PC-9 (cell line): ENCODE results near the gene TRAPPC12. TPM values are rescaled to one million over a fixed set of nuclear protein-coding genes. Genes with fewer than 3 reads are reported as not detected.

Experiments used
- BruUV-seq: library from RNA; stranded (reverse); fragments of 400-500 nt; replicated peaks from 2 replicates; lab custom pipeline; 2021; lab: Mats Ljungman, UMichigan
- CTCF ChIA-PET: fragments of 300-600 bp; sonication (Branson Sonifier 250); formaldehyde crosslinking; loops from one replicate; lab custom pipeline; 2022; ENCODE audit warnings: antibody characterized with exemption; lab: Charles Lee
- POLR2A ChIA-PET: fragments of 300-600 bp; sonication (Branson Sonifier 250); formaldehyde crosslinking; loops from one replicate; lab custom pipeline; 2022; ENCODE audit warnings: antibody characterized with exemption; ENCODE audit not compliant: unreplicated experiment; lab: Charles Lee
- DNase-seq, 2 experiments: peaks; one replicate each; pipeline versions ENCODE4 v3.0.0 to v3.0.0-alpha.2; 2015 to 2022; ENCODE audit warnings: mixed read lengths in 1 of 2
- H2AFZ ChIP-seq: fragments of 200-600 bp; sonication (generic); 2 replicates; pipeline ENCODE4 v1.8.1; 2017; ENCODE audit warnings: antibody characterized with exemption
- H3F3A ChIP-seq: fragments of 200-600 bp; sonication (generic); 2 replicates; pipeline ENCODE4 v1.8.1; 2017; ENCODE audit warnings: antibody characterized with exemption, mild to moderate bottlenecking, low read depth; ENCODE audit not compliant: insufficient read depth
- H3K27ac ChIP-seq: fragments of 200-600 bp; sonication (generic); 2 replicates; pipeline ENCODE4 v1.6.1; 2016; ENCODE audit warnings: mixed run types
- H3K27me3 ChIP-seq: fragments of 200-600 bp; sonication (generic); 2 replicates; pipeline ENCODE4 v1.6.1; 2016; ENCODE audit warnings: low read depth, mixed run types; ENCODE audit not compliant: insufficient read depth
- H3K36me3 ChIP-seq: fragments of 200-600 bp; sonication (generic); 2 replicates; pipeline ENCODE4 v1.6.1; 2016; ENCODE audit warnings: low read depth, mixed run types
- H3K4me1 ChIP-seq: fragments of 200-600 bp; sonication (generic); replicated peaks from 2 replicates; pipeline ENCODE4 v1.6.1; 2016; ENCODE audit warnings: mixed run types; ENCODE audit not compliant: insufficient read depth
- H3K4me2 ChIP-seq: fragments of 200-600 bp; sonication (generic); 2 replicates; pipeline ENCODE4 v1.6.1; 2017; ENCODE audit warnings: mixed run types
- H3K4me3 ChIP-seq: fragments of 200-600 bp; sonication (generic); 2 replicates; pipeline ENCODE4 v1.6.1; 2016; ENCODE audit warnings: mixed run types
- H3K79me2 ChIP-seq: fragments of 200-600 bp; sonication (generic); 2 replicates; pipeline ENCODE4 v1.6.1; 2017; ENCODE audit warnings: low read depth, mixed run types
- H3K9me2 ChIP-seq: fragments of 200-600 bp; sonication (generic); 2 replicates; pipeline ENCODE4 v1.8.1; 2017; ENCODE audit warnings: mild to moderate bottlenecking; ENCODE audit not compliant: insufficient read depth
- H3K9me3 ChIP-seq: fragments of 200-600 bp; sonication (generic); 2 replicates; pipeline ENCODE4 v1.8.1; 2016; ENCODE audit warnings: low read depth; ENCODE audit not compliant: insufficient read depth
- H4K20me1 ChIP-seq: fragments of 200-600 bp; sonication (generic); 2 replicates; pipeline ENCODE4 v1.8.1; 2017; ENCODE audit not compliant: insufficient read depth
- EZH2 ChIP-seq: fragments of 200-600 bp; sonication (generic); IDR thresholded peaks from 2 replicates; pipeline ENCODE4 v1.8.0; 2017; ENCODE audit warnings: antibody characterized with exemption, low read depth
- intact Hi-C: fragments of 100-400 bp; cut with micrococcal nuclease; formaldehyde crosslinking; loops from one replicate; pipeline ENCODE4 v1.10.0; 2022; ENCODE audit not compliant: unreplicated experiment
- total RNA-seq: library from RNA; stranded (reverse); gene quantifications from 2 replicates; pipeline ENCODE4 v1.2.3, GENCODE V29; 2021
- TF ChIP-seq, protein P1 (sequence below): fragments of 200-600 bp; sonication (generic); conservative IDR thresholded peaks from 2 replicates; pipeline ENCODE4 v1.6.1; 2017; ENCODE audit warnings: mixed run types, antibody characterized with exemption, mild to moderate bottlenecking, moderate library complexity

The TRAPPC12 gene
- total RNA-seq, 1 experiment from 2014 or later = 69.3 TPM

DNA sequence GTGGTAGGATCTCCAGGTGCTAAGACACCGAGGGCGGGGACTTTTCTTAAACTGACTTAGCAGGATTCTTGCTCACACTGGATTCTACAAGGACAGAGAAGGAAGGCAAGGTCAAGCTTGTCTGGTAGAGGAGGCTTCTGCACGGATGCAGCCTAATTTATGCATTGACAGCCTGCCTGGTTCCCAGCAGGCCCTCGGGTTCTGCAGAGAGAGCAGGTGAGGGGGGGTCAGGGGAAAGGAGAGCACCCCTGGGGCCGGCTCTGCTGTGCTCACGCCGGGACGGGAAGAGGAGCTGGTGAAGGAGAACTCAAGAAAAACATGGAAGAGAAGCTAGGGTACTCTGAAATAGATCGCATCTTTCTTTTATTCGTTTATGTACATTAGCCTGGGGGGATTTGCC, 93.5 kb downstream of the TRAPPC12 start:
- BruUV-seq = no TSS peak
- TF ChIP-seq EZH2 = no peak
- TF ChIP-seq, protein P1, sequence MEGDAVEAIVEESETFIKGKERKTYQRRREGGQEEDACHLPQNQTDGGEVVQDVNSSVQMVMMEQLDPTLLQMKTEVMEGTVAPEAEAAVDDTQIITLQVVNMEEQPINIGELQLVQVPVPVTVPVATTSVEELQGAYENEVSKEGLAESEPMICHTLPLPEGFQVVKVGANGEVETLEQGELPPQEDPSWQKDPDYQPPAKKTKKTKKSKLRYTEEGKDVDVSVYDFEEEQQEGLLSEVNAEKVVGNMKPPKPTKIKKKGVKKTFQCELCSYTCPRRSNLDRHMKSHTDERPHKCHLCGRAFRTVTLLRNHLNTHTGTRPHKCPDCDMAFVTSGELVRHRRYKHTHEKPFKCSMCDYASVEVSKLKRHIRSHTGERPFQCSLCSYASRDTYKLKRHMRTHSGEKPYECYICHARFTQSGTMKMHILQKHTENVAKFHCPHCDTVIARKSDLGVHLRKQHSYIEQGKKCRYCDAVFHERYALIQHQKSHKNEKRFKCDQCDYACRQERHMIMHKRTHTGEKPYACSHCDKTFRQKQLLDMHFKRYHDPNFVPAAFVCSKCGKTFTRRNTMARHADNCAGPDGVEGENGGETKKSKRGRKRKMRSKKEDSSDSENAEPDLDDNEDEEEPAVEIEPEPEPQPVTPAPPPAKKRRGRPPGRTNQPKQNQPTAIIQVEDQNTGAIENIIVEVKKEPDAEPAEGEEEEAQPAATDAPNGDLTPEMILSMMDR = no peak
- Histone ChIP-seq H3F3A (no peaks in the 10 kb centered on the region), H3K36me3 (0 out of 2 replicates have a peak, but pooled peaks cover 10% of the 10 kb centered on the region), H3K27me3 (no peaks in the 10 kb centered on the region), H3K4me2 (no peak overlapping the region), H3K4me3 (no peak overlapping the region), H2AFZ (no peak overlapping the region), H3K9me2 (no peaks in the 10 kb centered on the region), H3K27ac (no peak overlapping the region), H3K9me3 (no peaks in the 10 kb centered on the region), H3K79me2 (no peaks in the 10 kb centered on the region), H4K20me1 (no peaks in the 10 kb centered on the region), H3K4me1 (no peaks in the 10 kb centered on the region)
- CTCF ChIA-PET = no interaction called here
- intact Hi-C loops = no loop called here
- DNase-seq = no peak
- POLR2A ChIA-PET = no interaction called here

DNA sequence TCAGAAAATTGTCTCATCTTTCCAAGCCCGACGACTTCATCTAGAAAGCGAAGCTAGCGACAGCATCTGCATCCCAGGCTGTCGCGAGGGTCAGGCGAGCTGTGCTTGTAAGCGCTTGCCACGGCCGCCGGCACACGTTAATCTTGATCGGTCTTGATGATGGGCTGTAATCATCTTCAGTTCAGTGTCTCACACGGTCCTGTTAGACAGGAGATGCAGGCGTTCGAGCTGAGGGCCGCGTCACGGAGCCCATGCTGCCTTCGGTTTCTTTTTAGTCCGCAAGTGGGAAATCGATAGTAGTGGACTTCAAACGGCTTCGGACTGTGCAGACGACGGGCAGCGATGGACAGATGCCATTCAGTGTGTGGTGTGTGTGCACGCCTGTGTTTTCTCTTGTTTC, 96.3 kb downstream of the TRAPPC12 start:
- TF ChIP-seq EZH2 = no peak
- TF ChIP-seq, protein P1 = no peak
- DNase-seq = no peak
- POLR2A ChIA-PET = no interaction called here
- H3F3A ChIP-seq = no peaks in the 10 kb centered on the region
- no peaks in the 10 kb centered on the region for H3K9me2 ChIP-seq
- H3K4me3 ChIP-seq = no peak overlapping the region
- no peaks in the 10 kb centered on the region for H3K79me2 ChIP-seq
- no peaks in the 10 kb centered on the region for H3K9me3 ChIP-seq
- H2AFZ ChIP-seq = no peak overlapping the region
- no TSS peak for BruUV-seq
- no peaks in the 10 kb centered on the region for H3K4me1 ChIP-seq
- no peak overlapping the region for H3K4me2 ChIP-seq
- no peaks in the 10 kb centered on the region; the same call in 1 of the 2 replicates for H4K20me1 ChIP-seq
- H3K27me3 ChIP-seq = no peaks in the 10 kb centered on the region
- intact Hi-C loops = no loop called here
- CTCF ChIA-PET = no interaction called here
- 0 out of 2 replicates have a peak, but pooled peaks cover 8% of the 10 kb centered on the region for H3K36me3 ChIP-seq
- H3K27ac ChIP-seq = no peak overlapping the region

DNA sequence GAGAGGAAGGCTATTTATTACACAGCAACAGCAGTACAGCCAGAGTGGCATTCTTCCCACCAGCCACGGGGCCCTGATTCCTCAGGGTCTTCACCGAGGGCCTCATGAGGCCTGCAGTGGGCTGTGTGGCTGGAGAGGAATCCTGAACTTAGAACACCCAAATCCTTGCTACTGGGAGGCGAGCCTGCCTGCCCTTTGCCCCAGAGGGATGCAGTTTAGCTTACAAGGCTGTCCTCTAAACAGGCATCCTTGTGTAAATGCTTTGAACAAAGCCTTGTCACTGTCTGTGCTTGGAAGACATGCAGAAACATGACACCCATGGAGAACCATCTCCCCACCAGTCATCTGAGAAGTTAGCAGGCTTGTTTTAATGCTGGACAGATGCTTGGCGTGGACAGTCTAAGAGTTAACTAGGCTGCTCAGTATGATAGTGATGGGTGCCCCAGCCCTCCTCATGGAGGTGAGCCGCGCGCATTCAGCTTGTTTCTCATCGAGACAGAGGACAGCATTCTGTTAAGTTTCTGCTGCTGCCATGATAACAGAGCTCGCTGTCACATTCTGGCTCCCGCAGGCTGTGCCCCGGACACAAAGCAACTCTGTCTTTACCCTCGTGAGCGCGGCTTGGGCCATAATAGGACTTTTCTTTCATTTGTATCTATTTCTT, 97.0 kb downstream of the TRAPPC12 start:
- Histone ChIP-seq H3K79me2 (no peaks in the 10 kb centered on the region), H4K20me1 (no peaks in the 10 kb centered on the region; the same call in none of the 2 replicates), H3K4me1 (no peaks in the 10 kb centered on the region), H3K27me3 (no peaks in the 10 kb centered on the region), H3K9me2 (no peaks in the 10 kb centered on the region), H3K36me3 (0 out of 2 replicates have a peak, but pooled peaks cover 4% of the 10 kb centered on the region), H3K9me3 (no peaks in the 10 kb centered on the region), H3K4me3 (no peak overlapping the region), H2AFZ (no peak overlapping the region), H3F3A (peaks cover 4% of the 10 kb centered on the region; the same call in 1 of the 2 replicates), H3K27ac (no peak overlapping the region), H3K4me2 (no peak overlapping the region)
- no peak for TF ChIP-seq EZH2
- TF ChIP-seq, protein P1 = no peak
- ChIA-PET POLR2A (no interaction called here), CTCF (interaction anchor here (0.6 kb wide), 1 partner anchor 26 kb away, joined by 7 read pairs; no protein-coding TSS in a partner anchor)
- intact Hi-C loops = no loop called here
- no peak for DNase-seq
- BruUV-seq = no TSS peak
